Endothelial cell of umbilical vein (primary cell): ENCODE results near the gene SERGEF. TPM values are rescaled to one million over a fixed set of nuclear protein-coding genes. Genes with fewer than 3 reads are reported as not detected.

Source experiments
- BruUV-seq: library from RNA; stranded (reverse); fragments of 400-500 nt; replicated peaks from 2 replicates; lab custom pipeline; 2021; lab: Mats Ljungman, UMichigan
- CTCF ChIA-PET: fragments of 300-600, 350-600 bp; sonication (Branson Sonifier 250); formaldehyde crosslinking; loops from one replicate; lab custom pipeline; 2021; ENCODE audit warnings: antibody characterized with exemption, inconsistent platforms; lab: Charles Lee
- POLR2A ChIA-PET: fragments of 300-600, 350-600 bp; sonication (Branson Sonifier 250); formaldehyde crosslinking; loops from one replicate; lab custom pipeline; 2021; ENCODE audit warnings: antibody characterized with exemption, inconsistent platforms; lab: Charles Lee
- DNase-seq: peaks from one replicate; pipeline ENCODE4 v3.0.0-alpha.2; 2011; ENCODE audit warnings: low read depth, low spot score
- FAIRE-seq: peaks from 2 replicates; lab custom pipeline; 2011; peaks lifted over from hg19 to GRCh38; lab: Jason Lieb, UNC
- H2AFZ ChIP-seq: 2 replicates; pipeline ENCODE4 v1.6.0; 2012; ENCODE audit warnings: low read depth, low read length, control low read depth, inconsistent platforms
- H3K27ac ChIP-seq: 2 replicates; pipeline ENCODE4 v1.5.1; 2011; ENCODE audit warnings: low read depth, mild to moderate bottlenecking, control low read depth, low read length, moderate library complexity; ENCODE audit not compliant: insufficient read depth
- H3K27me3 ChIP-seq, 2 experiments: 2 replicates each; pipeline versions ENCODE4 v1.6.0 to v1.6.1; 2011; ENCODE audit warnings: low read length in 2 of 2, mixed read lengths in 1 of 2; ENCODE audit not compliant: control insufficient read depth in 2 of 2, insufficient read depth in 2 of 2
- H3K36me3 ChIP-seq, 2 experiments: 2 replicates in 1 of 2; 3 replicates in 1 of 2; pipeline ENCODE4 v1.5.1; 2011; ENCODE audit warnings: low read length in 2 of 2, mild to moderate bottlenecking in 1 of 2, moderate library complexity in 1 of 2; ENCODE audit not compliant: control insufficient read depth in 2 of 2, insufficient read depth in 2 of 2; ENCODE audit errors: extremely low read depth in 1 of 2
- H3K4me1 ChIP-seq: 3 replicates; pipeline ENCODE4 v1.5.1; 2011; ENCODE audit warnings: mild to moderate bottlenecking, low read length; ENCODE audit not compliant: control insufficient read depth, insufficient read depth; ENCODE audit errors: extremely low read depth
- H3K4me2 ChIP-seq: 2 replicates; pipeline ENCODE4 v1.6.1; 2011; ENCODE audit warnings: low read length, control low read depth, mixed read lengths; ENCODE audit not compliant: insufficient read depth
- H3K4me3 ChIP-seq, 3 experiments: fragments of 200-600 bp in 1 of 3; sonication (generic), shearing (Covaris generic) in 1 of 3; replicated peaks in 1 of 3; 2 replicates each; pipeline ENCODE4 v1.5.1; 2011 to 2016; ENCODE audit warnings: control low read depth in 3 of 3, low read length in 3 of 3, mild to moderate bottlenecking in 2 of 3, inconsistent platforms in 1 of 3, low read depth in 1 of 3, moderate library complexity in 1 of 3; ENCODE audit not compliant: insufficient read depth in 1 of 3
- H3K79me2 ChIP-seq: 2 replicates; pipeline ENCODE4 v1.6.0; 2012; ENCODE audit warnings: low read length, inconsistent platforms; ENCODE audit not compliant: control insufficient read depth, insufficient read depth
- H3K9ac ChIP-seq: replicated peaks from 2 replicates; pipeline ENCODE3; 2011; ENCODE audit warnings: low read length, control low read depth; ENCODE audit not compliant: insufficient read depth; ENCODE audit errors: extremely low read depth
- H3K9me1 ChIP-seq: replicated peaks from 3 replicates; pipeline ENCODE4 v1.6.0; 2011; ENCODE audit warnings: mild to moderate bottlenecking, low read length; ENCODE audit not compliant: control insufficient read depth, insufficient read depth; ENCODE audit errors: extremely low read depth
- H3K9me3 ChIP-seq: replicated peaks from 2 replicates; pipeline ENCODE4 v1.5.1; 2012; ENCODE audit warnings: low read length, inconsistent platforms; ENCODE audit not compliant: control insufficient read depth, insufficient read depth
- H4K20me1 ChIP-seq: replicated peaks from 2 replicates; pipeline ENCODE3; 2011; ENCODE audit warnings: mild to moderate bottlenecking, low read length; ENCODE audit not compliant: control insufficient read depth, insufficient read depth; ENCODE audit errors: extremely low read depth
- EZH2 ChIP-seq: IDR thresholded peaks from 2 replicates; pipeline ENCODE4 v1.6.1; 2012; ENCODE audit warnings: borderline replicate concordance, low read depth, mild to moderate bottlenecking, moderate library complexity, low read length, inconsistent platforms; ENCODE audit not compliant: severe bottlenecking
- FOS ChIP-seq: IDR thresholded peaks from 2 replicates; pipeline ENCODE4 v1.6.1; 2011; ENCODE audit warnings: mild to moderate bottlenecking, low read length, moderate library complexity, borderline replicate concordance; ENCODE audit not compliant: insufficient read depth
- GATA2 ChIP-seq: IDR thresholded peaks from 2 replicates; pipeline ENCODE4 v1.7.0; 2011; ENCODE audit warnings: low read depth, mild to moderate bottlenecking, moderate library complexity, mixed read lengths, low read length; ENCODE audit not compliant: insufficient read length, insufficient read depth
- JUN ChIP-seq: IDR thresholded peaks from 2 replicates; pipeline ENCODE4 v1.6.1; 2011; ENCODE audit warnings: borderline replicate concordance, low read depth; ENCODE audit not compliant: insufficient read length, insufficient read depth
- MAX ChIP-seq: IDR thresholded peaks from 2 replicates; pipeline ENCODE4 v1.6.1; 2011; ENCODE audit not compliant: insufficient read depth, insufficient read length
- MYC ChIP-seq: IDR thresholded peaks from one replicate; pipeline ENCODE4 v1.6.1; 2011; ENCODE audit warnings: mild to moderate bottlenecking, low read depth, low read length
- POLR2A ChIP-seq: IDR thresholded peaks from 2 replicates; pipeline ENCODE4 v1.6.1; 2012; ENCODE audit warnings: low read depth, mild to moderate bottlenecking, control low read depth, low read length
- POLR2AphosphoS5 ChIP-seq: IDR thresholded peaks from 2 replicates; pipeline ENCODE4 v1.6.1; 2012; ENCODE audit warnings: low read depth, mild to moderate bottlenecking, control low read depth, low read length, moderate library complexity; ENCODE audit not compliant: insufficient read depth
- dilution Hi-C: fragments of 300-500 bp; cut with MboI; formaldehyde crosslinking; loops from one replicate; pipeline ENCODE4 v1.15.0; 2019; ENCODE audit warnings: low sequenced_read_pairs; ENCODE audit not compliant: extremely low pct_ligation_motif_present
- intact Hi-C: fragments of 100-400 bp; cut with micrococcal nuclease; formaldehyde crosslinking; loops from one replicate; pipeline ENCODE4 v1.10.0; 2022
- polyA plus RNA-seq, 4 experiments: library from polyadenylated mRNA; depleted of rRNA in 3 of 4; stranded (reverse) in 3 of 4; unstranded in 1 of 4; fragments of >200 nt; gene quantifications; 2 replicates each; pipeline versions ENCODE4 v1.2.1 to v1.2.3, GENCODE V29; 2011 to 2012; ENCODE audit warnings: missing spikeins in 1 of 4
- total RNA-seq: library from RNA; stranded (reverse); gene quantifications from 2 replicates; pipeline ENCODE4 v1.2.3, GENCODE V29; 2021
- TF ChIP-seq, protein P1 (sequence below), 2 donors: IDR thresholded peaks; 1 replicate in 1 of 2; 2 replicates in 1 of 2; pipeline ENCODE4 v1.5.1; 2011; ENCODE audit warnings: low read length in 2 of 2, mild to moderate bottlenecking in 2 of 2, moderate library complexity in 2 of 2, control low read depth in 1 of 2, inconsistent platforms in 1 of 2, low read depth in 1 of 2; ENCODE audit not compliant: insufficient read depth in 1 of 2; ENCODE audit errors: extremely low read depth in 1 of 2

Gene SERGEF
- total and polyA plus RNA-seq, 2 donors (not counting 3 experiments of a cell fraction or from before 2014, with no cell fraction given): 8.7 to 16.7 TPM

GRCh38 chr11:17883057-17883456, 129.8 kb downstream of the SERGEF start:
- CTCF ChIA-PET: interaction anchor here (0.9 to 1.1 kb wide), 2 partner anchors 25 to 152 kb away, joined by 3 read pairs; no protein-coding TSS in a partner anchor
- dilution Hi-C loops: no loop called here

More at GRCh38 chr11:17883057-17883456, 129.8 kb downstream of the SERGEF start:
- Histone ChIP-seq H4K20me1 (no peaks in the 10 kb centered on the region), H3K9me1 (no peaks in the 10 kb centered on the region), H2AFZ (no peak overlapping the region), H3K27me3 (no peaks in the 10 kb centered on the region), H3K27ac (no peak overlapping the region), H3K9ac (no peak overlapping the region), H3K4me2 (no peak overlapping the region), H3K4me1 (no peaks in the 10 kb centered on the region), H3K79me2 (no peaks in the 10 kb centered on the region), H3K36me3 (no peaks in the 10 kb centered on the region), H3K4me3 (no peak overlapping the region), H3K9me3 (no peaks in the 10 kb centered on the region)
- DNase-seq (no peak), FAIRE-seq (no peak)
- intact Hi-C loops: no loop called here
- POLR2A ChIA-PET: no interaction called here
- TF ChIP-seq EZH2: no peak
- no peak for TF ChIP-seq POLR2A
- no peak for TF ChIP-seq FOS
- TF ChIP-seq MAX: no peak
- no peak for TF ChIP-seq JUN
- no peak for TF ChIP-seq POLR2AphosphoS5
- TF ChIP-seq, protein P1, sequence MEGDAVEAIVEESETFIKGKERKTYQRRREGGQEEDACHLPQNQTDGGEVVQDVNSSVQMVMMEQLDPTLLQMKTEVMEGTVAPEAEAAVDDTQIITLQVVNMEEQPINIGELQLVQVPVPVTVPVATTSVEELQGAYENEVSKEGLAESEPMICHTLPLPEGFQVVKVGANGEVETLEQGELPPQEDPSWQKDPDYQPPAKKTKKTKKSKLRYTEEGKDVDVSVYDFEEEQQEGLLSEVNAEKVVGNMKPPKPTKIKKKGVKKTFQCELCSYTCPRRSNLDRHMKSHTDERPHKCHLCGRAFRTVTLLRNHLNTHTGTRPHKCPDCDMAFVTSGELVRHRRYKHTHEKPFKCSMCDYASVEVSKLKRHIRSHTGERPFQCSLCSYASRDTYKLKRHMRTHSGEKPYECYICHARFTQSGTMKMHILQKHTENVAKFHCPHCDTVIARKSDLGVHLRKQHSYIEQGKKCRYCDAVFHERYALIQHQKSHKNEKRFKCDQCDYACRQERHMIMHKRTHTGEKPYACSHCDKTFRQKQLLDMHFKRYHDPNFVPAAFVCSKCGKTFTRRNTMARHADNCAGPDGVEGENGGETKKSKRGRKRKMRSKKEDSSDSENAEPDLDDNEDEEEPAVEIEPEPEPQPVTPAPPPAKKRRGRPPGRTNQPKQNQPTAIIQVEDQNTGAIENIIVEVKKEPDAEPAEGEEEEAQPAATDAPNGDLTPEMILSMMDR (IDR thresholded peaks at IDR 0.05; ENCODE audit: extremely low read depth in 1 of 2, insufficient read depth in 1 of 2, low read depth in 1 of 2, low read length in 2 of 2): no peak
- no peak for TF ChIP-seq GATA2
- TF ChIP-seq MYC: no peak
- BruUV-seq: no TSS peak
